ENCODE data around the gene MICALL1.
"Not testable (repeated sequence)": the region's sequence is repeated elsewhere in the genome, so short reads cannot be mapped to it uniquely, and the experiment has no call there.

Gene MICALL1

DNA sequence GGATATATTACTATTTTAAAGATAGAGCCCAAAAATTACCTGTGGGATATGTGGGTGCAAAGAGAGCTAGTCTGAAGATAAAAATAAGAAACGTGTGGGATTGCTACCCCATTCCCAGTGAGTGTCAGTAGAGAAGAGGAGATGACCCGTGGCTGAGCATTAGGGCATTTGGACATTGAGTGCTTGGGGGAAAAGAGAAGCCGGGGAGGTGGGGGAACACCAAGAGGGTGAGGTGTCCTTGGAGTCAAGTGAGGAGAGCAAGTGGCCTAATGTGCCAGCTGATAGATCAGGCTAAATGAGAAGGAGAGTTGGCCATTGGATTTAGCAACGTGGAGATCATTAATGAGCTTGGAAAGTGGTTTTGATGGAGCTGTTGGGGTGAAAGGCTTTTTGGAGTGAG is 48.6 kb downstream of the MICALL1 start:
- no peaks in the 10 kb centered on the region for H3K27me3 ChIP-seq (ENCODE audit: insufficient read depth, low read length, poor library complexity)
- peak overlapping the region; percentile 74 for H3K9ac ChIP-seq (ENCODE audit: low read depth, low read length)
- no peak overlapping the region; the same call in 1 of the 2 replicates for H3K27ac ChIP-seq (ENCODE audit: low read length)
- H3K79me2 ChIP-seq (ENCODE audit: insufficient read depth, low read length): peaks cover 20% of the 10 kb centered on the region
- peak overlapping the region; percentile 97 for H3K4me2 ChIP-seq (ENCODE audit: insufficient read depth, low read length)
- no peak overlapping the region for H2AFZ ChIP-seq (ENCODE audit: low read depth, low read length)
- no peaks in the 10 kb centered on the region for H3K9me3 ChIP-seq (ENCODE audit: insufficient read depth, low read length, severe bottlenecking)
- TF ChIP-seq EZH2 (IDR thresholded peaks at IDR 0.05; ENCODE audit: borderline replicate concordance, low read depth, low read length, severe bottlenecking): no peak
- no peak for TF ChIP-seq CTCF (IDR thresholded peaks at IDR 0.05; ENCODE audit: borderline replicate concordance, extremely low read depth, low read length, poor library complexity, severe bottlenecking)
- no peaks in the 10 kb centered on the region; the same call in none of the 2 replicates for H4K20me1 ChIP-seq (ENCODE audit: insufficient read depth, low read length)
- H3K4me3 ChIP-seq (ENCODE audit: low read depth in 1 of 2, low read length in 2 of 2): peak overlapping the region; percentile 47 to 67; a peak in 3 of 4 replicates
- no peak for DNase-seq
- ATAC-seq (ENCODE audit: insufficient read depth, low read depth): no peak
- peaks cover 21% of the 10 kb centered on the region for H3K4me1 ChIP-seq (ENCODE audit: insufficient read depth, low read length)
- peaks cover 30% of the 10 kb centered on the region for H3K36me3 ChIP-seq (ENCODE audit: insufficient read depth, low read length)

- not testable (repeated sequence) for H3K4me3 ChIP-seq (ENCODE audit: low read depth in 1 of 2, low read length in 2 of 2); H3K27ac ChIP-seq (ENCODE audit: low read length); H3K9ac ChIP-seq (ENCODE audit: low read depth, low read length); H4K20me1 ChIP-seq (ENCODE audit: insufficient read depth, low read length); H3K9me3 ChIP-seq (ENCODE audit: insufficient read depth, low read length, severe bottlenecking); H2AFZ ChIP-seq (ENCODE audit: low read depth, low read length); H3K27me3 ChIP-seq (ENCODE audit: insufficient read depth, low read length, poor library complexity); DNase-seq; H3K4me2 ChIP-seq (ENCODE audit: insufficient read depth, low read length); ATAC-seq (ENCODE audit: insufficient read depth, low read depth)
- Histone ChIP-seq H3K79me2 (ENCODE audit: insufficient read depth, low read length) (peaks cover 20% of the 10 kb centered on the region), H3K4me1 (ENCODE audit: insufficient read depth, low read length) (peaks cover 21% of the 10 kb centered on the region), H3K36me3 (ENCODE audit: insufficient read depth, low read length) (peaks cover 41% of the 10 kb centered on the region)
Measured at GRCh38 chr22:37955825-37956397, 49.8 kb downstream of the MICALL1 start.

DNA sequence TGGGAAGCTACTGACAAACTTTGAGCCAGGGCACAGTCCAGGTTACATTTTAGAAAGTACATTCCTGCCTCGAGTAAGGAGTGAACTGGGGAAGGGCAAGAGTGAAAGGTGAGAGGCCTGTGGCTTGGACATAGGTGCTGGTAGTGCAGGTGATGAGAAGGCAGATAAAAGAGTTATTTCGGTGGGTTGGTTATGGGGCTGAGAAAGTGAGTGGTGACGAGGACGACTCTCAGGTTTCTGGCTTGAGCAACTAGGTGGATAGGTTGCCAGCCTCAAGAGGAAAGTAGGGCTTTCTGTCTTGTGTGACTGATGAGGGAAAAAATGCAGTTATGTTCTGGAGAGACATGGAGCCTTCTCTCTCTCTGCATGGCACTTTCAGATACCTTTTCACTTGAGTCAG is 51.1 kb downstream of the MICALL1 start:
- Histone ChIP-seq H4K20me1 (ENCODE audit: insufficient read depth, low read length) (no peaks in the 10 kb centered on the region; the same call in none of the 2 replicates), H3K79me2 (ENCODE audit: insufficient read depth, low read length) (peaks cover 20% of the 10 kb centered on the region), H2AFZ (ENCODE audit: low read depth, low read length) (no peak overlapping the region), H3K4me2 (ENCODE audit: insufficient read depth, low read length) (no peak overlapping the region), H3K4me3 (ENCODE audit: low read depth in 1 of 2, low read length in 2 of 2) (no peak overlapping the region), H3K4me1 (ENCODE audit: insufficient read depth, low read length) (peaks cover 21% of the 10 kb centered on the region), H3K36me3 (ENCODE audit: insufficient read depth, low read length) (peaks cover 54% of the 10 kb centered on the region), H3K27ac (ENCODE audit: low read length) (no peak overlapping the region), H3K9ac (ENCODE audit: low read depth, low read length) (no peak overlapping the region), H3K9me3 (ENCODE audit: insufficient read depth, low read length, severe bottlenecking) (no peaks in the 10 kb centered on the region), H3K27me3 (ENCODE audit: insufficient read depth, low read length, poor library complexity) (no peaks in the 10 kb centered on the region)
- ATAC-seq (ENCODE audit: insufficient read depth, low read depth) (no peak), DNase-seq (no peak)
- no peak for TF ChIP-seq CTCF (IDR thresholded peaks at IDR 0.05; ENCODE audit: borderline replicate concordance, extremely low read depth, low read length, poor library complexity, severe bottlenecking)
- no peak for TF ChIP-seq EZH2 (IDR thresholded peaks at IDR 0.05; ENCODE audit: borderline replicate concordance, low read depth, low read length, severe bottlenecking)

- TF ChIP-seq CTCF (IDR thresholded peaks at IDR 0.05; ENCODE audit: borderline replicate concordance, extremely low read depth, low read length, poor library complexity, severe bottlenecking) (no peak), EZH2 (IDR thresholded peaks at IDR 0.05; ENCODE audit: borderline replicate concordance, low read depth, low read length, severe bottlenecking) (no peak)
- Histone ChIP-seq H3K27me3 (ENCODE audit: insufficient read depth, low read length, poor library complexity) (no peaks in the 10 kb centered on the region), H3K9ac (ENCODE audit: low read depth, low read length) (no peak overlapping the region), H3K4me1 (ENCODE audit: insufficient read depth, low read length) (peaks cover 8% of the 10 kb centered on the region), H2AFZ (ENCODE audit: low read depth, low read length) (no peak overlapping the region), H3K36me3 (ENCODE audit: insufficient read depth, low read length) (peaks cover 62% of the 10 kb centered on the region), H3K4me3 (ENCODE audit: low read depth in 1 of 2, low read length in 2 of 2) (no peak overlapping the region), H3K9me3 (ENCODE audit: insufficient read depth, low read length, severe bottlenecking) (no peaks in the 10 kb centered on the region), H3K4me2 (ENCODE audit: insufficient read depth, low read length) (no peak overlapping the region), H3K27ac (ENCODE audit: low read length) (no peak overlapping the region), H3K79me2 (ENCODE audit: insufficient read depth, low read length) (peaks cover 11% of the 10 kb centered on the region), H4K20me1 (ENCODE audit: insufficient read depth, low read length) (no peaks in the 10 kb centered on the region; the same call in none of the 2 replicates)
- no peak for ATAC-seq (ENCODE audit: insufficient read depth, low read depth)
- no peak for DNase-seq
Measured at GRCh38 chr22:37959231-37959825, 53.2 kb downstream of the MICALL1 start.
